Measurements from ENCODE around the gene KIAA1191.

The KIAA1191 gene

DNA sequence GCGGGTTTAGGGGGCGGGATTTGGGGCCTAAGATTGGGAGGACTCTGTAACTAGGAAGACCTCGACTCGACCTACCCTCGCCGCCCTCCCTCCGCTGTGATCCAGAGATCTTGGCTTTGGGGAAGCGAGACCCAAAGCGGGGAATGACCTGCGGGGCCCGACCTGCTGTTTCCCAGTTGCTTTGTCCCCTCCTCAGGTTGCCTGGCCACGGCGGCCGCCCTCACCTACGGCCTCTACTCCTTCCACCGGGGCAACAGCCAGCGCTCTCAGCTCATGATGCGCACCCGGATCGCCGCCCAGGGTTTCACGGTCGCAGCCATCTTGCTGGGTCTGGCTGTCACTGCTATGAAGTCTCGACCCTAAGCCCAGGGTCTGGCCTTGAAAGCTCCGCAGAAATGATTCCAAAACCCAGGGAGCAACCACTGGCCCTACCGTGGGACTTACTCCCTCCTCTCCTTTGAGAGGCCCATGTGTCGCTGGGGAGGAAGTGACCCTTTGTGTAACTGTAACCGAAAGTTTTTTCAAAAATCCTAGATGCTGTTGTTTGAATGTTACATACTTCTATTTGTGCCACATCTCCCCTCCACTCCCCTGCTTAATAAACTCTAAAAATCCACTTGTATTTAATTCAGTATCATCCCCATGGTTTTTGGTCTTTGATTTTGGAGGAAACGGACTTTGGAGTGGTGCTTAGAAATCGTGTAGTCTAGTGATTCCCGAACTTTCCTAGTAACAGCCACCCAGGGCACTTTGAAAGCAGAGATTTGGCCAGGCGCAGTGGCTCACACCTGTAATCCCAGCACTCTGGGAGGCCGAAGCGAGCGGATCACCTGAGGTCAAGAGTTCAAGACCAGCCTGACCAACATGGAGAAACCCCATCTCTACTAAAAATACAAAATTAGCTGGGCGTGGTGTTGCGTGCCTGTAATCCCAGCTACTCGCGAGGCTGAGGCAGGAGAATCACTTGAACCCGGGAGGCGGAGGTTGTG, 27.9 kb upstream of the KIAA1191 start:
- peak; percentile 61 for DNase-seq

DNA sequence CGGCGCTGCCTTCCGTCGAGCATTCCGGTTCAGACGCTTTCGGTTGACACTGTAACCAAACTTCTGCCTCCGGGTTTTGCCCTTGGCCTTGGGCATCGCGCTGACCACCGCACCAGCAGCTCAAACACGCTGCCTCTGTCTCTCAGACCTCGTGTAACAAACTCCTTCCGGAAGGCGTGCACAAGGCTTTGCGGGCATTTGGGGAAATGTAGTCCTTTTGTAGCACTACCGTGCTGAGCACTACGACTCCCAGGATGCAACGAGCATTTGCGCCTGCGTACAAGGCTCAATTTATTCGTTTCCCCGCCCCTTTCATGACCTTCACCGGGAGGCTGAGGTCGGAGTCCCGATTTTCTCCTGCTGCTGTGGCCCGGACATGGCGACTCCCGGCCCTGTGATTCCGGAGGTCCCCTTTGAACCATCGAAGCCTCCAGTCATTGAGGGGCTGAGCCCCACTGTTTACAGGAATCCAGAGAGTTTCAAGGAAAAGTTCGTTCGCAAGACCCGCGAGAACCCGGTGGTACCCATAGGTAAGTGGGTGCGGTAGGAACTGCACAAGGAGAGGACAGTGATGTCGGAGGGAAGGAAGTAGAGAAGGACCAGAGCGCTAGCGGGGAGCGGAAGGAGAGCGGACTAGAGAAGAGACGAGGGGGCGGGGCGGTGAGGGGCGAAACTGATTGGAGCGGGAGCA, 27.0 kb upstream of the KIAA1191 start, which contains the start of the genes HIGD2A and NOP16:
HIGD2A (plus strand) TSS at position 308 of the 691 bp plus-strand sequence; CDS start at position 377, 69 bp downstream.
NOP16 (minus strand) TSS at position 155 of the 691 bp plus-strand sequence; CDS start at position 96, 59 bp downstream.
- peak; percentile 95 for DNase-seq

DNA sequence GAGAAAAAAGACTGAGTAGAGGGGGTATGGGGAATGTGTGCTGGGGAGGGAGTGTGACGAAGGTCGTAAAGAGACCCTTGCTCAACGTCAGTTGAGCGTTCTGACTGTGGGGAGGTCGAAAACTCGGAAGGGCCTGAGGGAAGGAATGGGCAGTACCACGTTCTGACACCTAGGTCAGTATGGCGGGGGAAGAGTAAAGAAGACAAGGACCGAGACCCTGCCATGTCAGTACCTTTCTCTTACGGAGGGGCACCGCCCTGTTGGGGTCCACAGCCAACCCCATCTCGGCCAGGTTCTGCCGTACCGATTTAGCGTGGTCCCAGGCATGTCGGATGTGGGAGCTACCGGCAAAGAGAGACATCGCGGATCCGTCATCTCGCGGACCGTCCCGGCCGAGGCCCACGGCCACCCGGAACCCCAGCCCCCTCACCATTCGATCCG, 26.5 kb upstream of the KIAA1191 start:
- DNase-seq, result no peak

DNA sequence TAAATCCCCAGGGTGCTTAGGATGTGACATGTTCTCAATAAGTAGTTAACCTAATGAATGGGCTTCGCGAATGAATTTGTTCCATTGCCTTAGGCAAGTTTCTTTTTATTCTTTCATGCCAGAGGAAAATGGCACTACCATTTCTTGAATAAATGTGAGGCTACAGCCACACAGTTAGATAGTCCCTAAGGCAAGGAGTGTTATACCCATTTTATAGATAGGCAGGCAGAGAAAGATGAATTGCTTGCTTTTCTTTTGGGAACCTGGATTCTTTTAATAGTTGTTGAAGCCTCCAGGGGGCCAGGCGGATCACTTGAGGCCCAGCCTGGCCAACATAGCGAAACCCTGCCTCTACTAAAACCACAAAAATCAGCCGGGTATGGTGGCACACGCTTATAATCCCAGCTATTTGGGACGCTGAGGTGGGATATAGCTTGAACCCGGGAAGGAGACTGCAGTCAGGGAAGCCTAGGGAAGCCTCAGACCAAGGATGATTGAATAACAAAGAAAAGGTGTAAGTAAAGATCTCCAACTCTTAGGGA, 25.9 kb upstream of the KIAA1191 start:
- no peak for DNase-seq

DNA sequence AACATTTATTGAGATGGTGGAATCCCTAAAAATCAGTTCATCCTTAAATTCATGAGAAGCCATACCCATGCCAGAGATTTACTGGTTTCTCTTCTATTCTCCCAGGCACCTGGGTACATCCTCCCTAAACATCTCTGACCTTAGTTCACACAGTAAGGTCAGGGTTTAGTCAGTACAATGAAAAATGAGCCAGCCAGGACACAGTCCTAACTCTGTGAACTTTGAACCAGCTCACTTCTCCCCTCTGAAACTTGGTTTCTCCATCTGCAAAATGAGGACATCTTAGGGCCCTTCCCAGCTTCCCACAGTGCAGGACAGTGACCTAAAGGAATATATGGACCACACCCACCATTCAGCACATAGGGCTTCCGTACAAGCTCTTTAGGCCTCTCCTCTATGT, 24.9 kb upstream of the KIAA1191 start:
- no peak for DNase-seq

DNA sequence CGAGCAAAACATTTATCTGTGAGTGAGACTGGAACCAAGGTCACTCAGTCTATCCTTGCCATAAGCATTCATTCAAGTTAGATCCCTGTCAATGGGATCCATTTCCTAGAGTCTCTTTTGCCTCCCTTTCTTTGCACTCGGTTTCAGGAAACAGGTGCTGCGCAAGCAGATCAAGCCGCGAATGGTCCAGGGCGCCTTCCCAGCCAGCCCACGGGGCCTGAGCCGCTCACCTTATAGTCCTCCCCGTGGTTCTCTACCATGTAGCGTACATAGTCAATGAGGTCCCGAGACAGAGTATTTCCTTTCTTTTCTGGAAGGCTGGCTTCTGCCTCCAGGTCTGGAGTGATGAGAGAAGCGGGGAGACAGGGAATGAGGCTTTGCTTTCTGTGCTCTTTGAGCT, 23.4 kb upstream of the KIAA1191 start:
- DNase-seq, result no peak

DNA sequence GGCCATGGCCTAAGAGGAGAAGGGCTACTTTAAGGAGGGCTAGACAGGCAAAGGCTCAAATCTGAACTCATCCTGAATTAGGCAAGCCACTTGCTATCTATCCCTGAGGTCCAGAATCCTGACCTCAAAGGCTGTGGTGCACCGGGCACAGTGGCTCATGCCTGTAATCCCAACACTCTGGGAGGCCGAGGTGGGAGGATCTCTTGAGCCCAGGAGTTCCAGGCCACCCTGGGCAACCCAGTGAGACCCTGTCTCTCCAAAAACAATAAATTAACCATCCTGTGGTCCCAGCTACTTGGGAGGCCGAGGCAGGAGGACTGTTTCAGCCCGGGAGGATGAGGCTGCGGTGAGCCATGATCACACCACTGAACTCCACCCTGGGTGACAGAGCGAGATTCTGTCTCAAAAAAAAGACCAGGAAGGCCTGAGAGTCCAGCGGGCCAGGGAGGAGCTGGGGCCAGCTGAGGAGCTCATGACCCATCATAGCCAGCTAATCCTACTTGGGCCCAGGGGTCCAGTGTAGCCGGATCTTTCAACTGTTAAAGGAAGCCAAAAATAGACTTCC, 22.9 kb upstream of the KIAA1191 start:
- no peak for DNase-seq

DNA sequence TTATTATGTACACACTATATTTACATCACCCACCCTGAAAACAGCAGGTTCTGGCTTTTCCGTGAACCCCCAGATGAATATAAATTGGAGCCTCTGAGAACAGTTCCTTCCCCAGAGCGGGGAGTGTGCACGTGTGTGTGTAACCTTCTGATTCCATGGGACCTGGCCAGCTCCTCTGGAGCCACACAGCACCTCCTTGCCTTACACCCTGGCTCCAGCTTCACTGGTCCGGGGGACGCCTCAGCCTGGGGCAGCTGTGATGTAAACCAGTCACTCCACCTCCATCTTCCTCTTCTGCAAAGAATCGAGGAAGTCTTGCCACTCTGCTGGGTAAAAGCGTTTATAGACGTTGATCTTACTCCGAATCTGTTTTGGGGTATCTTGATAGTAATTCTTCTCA, 22.4 kb upstream of the KIAA1191 start:
- no peak for DNase-seq

DNA sequence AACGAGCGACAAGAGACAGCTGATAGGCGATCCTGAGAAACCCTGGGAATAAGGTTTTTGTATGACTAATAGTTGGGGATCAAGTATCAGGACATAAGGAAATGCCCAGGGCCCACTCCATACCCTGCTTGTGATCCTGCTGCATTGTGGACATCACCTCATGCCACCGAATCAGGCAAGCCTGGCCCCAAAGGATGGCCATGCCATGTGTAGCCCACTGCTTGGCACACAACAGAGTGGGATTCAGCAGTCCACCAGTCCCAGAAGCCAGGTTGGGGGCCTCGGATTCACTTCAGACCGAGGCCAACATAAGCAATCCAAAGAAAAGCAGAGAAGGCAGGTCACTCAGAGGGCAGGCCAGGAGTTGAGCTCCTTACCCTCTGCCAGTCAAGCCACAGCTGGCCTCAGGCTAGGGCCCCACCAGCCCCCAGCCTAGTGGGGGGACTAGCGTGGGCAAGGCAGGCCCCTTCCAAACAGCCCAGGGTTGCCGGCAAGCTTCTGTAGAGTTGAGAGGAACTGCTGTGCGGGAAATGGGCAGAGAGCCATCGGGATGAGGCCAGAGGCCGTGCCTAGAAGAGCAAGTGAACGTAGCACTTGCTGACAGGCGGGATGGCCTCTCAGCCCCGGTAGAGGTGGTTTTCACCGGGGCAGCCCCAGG, 21.8 kb upstream of the KIAA1191 start:
- DNase-seq, result no peak

DNA sequence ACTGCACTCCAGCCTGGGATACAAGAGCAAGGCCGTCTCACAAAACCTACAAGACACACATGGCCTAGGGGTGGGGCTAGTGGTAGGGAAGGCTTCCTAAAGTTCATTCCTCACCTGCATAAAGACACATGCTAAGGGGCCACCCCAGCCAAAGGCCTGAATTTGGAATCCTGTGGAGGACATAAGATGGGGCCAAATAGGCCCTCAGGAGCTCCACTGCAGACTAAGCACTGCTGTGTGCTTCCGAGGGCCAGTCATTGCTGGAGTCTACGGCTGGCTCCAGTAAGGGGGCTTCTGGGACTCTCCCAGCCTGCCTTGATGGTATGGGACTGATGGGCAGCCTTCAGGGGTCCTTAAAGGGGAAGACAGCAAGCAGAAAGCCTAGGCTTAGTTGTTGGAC, 21.2 kb upstream of the KIAA1191 start:
- DNase-seq, result no peak

DNA sequence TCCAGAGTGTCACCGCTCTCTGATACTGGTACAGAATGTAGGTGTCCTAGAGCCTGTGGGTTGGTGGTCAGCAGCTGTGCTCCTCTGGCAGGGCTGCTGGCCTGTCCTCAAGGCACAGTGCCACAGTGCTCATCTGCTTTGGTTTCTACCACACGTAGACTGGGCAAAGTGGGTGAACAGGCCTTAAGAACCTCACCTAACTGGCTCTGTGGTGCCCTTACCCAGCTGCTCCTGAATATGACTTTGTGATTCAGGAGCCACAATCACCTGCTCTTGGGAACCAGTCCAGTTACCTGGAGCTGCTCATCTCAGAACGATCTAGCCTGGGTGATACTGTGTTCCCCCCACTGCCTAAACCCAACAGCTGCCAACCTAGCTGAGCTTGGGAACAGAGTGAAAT, 20.4 kb upstream of the KIAA1191 start:
- DNase-seq, result no peak

DNA sequence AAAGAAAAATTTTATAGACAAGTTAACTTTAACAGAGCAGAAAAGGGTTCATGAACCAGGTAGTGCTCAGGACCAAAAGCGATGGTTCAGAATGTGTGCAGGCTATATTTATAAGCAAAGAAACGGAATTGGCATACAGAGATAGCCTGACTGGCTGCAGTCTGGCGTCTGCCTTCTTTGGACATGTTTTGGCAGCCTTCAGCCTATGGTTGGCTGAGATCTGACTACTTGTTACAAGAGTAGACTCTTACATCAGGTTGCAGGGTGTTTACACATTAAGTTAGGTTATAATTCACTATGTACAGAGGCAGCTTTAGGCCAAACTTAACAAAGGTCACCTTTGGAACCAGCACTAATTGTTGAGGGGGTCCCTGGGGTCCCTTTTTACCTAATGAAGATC, 19.9 kb upstream of the KIAA1191 start:
- no peak for DNase-seq

DNA sequence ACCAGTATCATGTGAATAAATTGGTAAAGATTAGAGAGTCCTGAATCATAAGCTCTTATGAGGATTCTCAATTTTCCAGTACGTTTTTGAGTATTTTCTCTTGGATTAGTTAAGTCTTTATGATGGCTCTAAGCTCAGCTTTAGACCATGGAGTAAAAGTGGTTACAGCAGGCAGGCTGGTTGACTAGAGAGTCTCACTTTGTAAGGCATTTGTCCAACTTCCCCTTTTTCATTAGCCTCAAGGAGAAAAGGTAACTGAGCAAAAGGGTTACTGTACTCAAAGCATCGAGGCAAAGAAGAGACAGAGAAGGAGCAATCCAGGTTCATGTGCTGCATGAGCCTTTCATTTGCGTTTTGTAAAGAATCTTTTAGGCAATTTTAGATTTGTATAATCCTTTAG, 18.3 kb upstream of the KIAA1191 start:
- DNase-seq, result no peak

DNA sequence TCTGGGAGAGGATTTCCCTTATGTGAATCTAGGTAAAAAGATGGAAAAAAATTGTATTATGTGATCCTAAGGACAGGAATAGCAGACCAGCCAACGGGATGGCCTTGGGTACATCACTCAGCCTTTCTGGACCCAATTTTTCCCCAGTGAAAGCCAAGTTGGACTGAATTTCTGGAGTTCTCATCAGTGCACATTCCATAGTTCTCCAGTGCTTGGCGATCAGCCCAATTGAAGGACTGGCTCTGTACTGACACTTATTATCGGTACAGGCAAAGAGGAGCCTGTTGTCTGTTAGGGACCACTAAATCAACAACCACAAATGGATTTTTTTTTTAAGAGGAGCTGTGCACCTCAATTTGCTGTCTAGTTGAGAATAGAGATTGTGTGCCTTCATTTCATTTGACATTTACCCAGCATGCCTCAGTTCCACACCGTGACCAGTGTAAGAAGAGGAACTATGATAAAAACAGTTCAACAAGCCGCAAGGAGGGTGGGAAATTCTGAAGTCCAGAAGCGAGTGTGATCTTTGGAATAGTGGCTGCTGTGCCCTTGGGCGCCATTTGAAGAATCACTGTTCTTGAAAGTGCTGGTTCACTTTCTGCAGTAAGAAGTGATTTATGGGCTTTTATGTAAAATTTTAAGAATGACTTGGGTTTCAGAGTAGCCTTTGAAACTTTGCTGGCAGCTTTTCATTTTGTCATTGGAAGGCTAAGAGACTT, 11.7 kb upstream of the KIAA1191 start:
- no peak for DNase-seq

DNA sequence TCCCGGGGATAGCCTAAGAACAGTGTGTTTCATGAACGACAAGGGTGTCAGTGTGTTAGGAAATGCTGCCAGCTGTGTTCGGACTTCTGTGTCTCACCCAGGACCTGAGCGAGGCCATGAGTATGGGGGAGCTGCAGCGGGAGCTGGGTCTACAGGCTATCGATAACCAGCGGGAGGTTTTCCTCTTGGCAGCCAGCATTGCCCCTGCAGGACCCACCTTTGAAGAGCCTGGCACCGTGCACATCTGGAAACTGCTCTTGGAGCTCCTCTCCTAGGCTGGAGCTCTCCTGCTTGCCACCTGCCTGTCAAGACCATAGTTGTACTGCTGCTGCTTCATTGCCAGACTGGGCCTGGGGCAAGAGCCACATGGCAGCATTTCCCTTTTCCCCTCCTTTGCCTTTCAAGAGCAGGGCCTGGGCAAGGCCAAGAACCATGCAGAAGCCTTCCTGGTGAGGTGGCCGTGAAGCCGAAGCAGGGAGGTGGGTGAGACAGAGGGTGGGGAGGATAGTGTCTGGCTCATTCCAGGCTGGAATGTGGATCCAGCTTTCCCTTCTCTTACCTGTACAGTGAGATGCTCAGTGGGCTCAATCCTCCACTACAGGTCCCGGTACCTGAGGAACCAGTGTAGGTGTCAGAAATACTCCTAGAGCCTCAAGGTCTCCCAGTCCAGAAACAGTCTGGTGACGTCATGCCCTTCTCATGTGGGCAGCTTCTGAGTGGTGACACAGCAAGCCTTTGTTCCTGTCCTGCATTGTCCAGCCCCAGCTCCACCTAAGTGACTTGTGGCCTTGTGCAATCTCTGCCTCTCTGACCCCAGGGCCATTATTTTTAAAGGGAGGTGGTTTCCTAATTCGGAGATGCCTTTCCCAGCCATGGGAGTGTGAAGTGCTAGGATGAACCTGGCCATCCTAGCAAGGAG, 10.3 kb upstream of the KIAA1191 start:
- DNase-seq, result no peak

DNA sequence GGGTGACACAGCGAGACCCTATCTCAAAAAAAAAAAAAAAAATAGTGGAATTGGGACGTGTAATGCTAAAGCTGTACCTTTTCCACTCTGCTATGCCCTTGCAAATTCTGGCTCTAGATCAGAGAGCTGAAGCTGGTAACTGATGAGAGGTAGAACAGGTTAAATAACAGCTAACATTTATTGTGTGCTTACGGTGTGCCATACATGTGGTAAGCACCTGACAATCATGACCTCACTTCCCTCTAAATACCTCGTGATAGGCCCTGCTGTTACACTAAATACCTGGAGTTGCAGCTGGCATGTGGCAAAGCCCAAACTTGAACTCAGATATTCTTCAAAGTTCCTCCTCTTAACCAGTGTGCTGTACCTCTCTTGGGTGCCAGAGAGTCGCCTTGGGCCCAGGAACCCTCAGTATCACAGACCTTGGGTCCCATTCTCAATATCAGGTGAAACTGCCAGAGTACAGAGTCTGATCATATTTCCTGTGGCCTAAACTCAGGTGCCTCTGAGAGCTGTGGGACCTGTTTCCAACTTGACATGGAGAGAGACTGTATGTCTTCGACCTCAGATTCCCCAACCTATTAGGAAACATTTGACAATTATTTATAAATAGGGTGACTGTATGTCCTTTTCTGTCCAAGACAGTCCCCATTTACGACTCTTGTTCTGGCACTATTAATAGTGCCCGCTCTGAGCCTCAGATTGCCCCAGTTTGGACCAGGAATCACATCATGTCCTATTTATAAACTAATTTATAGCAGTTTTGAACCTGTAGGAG, 8.6 kb upstream of the KIAA1191 start:
- no peak for DNase-seq

DNA sequence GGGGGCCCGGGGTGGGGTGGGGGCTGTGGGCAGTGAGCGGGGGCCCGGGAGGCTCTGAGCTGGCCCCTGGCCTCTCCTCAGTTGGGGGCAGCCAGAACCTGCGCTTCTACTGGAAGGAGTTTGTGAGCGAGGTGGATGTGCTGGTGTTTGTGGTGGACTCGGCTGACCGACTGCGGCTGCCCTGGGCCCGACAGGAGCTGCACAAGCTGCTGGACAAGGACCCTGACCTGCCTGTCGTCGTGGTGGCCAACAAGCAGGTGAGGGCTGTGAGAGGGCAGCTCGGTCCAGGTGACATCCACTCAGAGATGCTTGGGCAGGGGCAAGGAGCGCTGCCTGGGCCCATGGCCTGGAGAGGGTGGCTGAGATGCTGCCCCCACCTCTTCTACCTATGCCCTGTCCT, 7.2 kb upstream of the KIAA1191 start:
- no peak for DNase-seq

DNA sequence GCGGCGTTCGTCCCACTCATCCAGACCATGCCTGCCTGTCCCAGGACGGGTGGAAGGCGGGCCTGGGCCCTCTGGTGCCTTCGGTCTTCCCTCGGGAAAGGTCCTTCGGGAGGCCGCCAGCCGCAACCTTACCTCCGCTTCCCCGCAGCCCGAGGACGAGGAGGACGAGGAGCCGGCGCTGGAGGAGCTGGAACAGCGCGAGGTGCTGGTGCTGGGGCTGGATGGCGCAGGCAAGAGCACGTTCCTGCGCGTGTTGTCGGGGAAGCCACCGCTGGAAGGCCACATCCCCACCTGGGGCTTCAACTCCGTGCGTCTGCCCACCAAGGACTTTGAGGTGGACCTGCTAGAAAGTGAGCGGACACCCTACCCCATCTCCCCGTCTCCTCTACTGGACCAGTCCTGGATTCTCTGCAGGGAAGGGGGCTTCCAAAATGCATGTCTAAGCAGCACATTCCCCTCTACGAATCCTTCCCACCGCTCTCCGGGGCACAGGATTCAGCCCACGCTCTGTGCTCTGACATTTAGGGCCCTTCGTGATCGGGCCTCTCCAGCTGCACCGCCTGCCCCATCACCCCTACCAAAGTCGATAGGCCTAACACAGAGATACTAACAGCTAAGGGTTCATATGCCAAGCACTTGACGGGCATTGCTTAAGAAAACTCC, 4.8 kb upstream of the KIAA1191 start:
- no peak for DNase-seq

All from 8988T (cell line).